GM11168 (cell line): ENCODE data around the gene SLC7A11.

Experiments used
- in situ Hi-C: fragments of 300-500 bp; cut with MboI; formaldehyde crosslinking; loops from one replicate; pipeline ENCODE4 v1.12.0; 2022; ENCODE audit warnings: low sequenced_read_pairs; ENCODE audit not compliant: unreplicated experiment

The SLC7A11 gene

DNA sequence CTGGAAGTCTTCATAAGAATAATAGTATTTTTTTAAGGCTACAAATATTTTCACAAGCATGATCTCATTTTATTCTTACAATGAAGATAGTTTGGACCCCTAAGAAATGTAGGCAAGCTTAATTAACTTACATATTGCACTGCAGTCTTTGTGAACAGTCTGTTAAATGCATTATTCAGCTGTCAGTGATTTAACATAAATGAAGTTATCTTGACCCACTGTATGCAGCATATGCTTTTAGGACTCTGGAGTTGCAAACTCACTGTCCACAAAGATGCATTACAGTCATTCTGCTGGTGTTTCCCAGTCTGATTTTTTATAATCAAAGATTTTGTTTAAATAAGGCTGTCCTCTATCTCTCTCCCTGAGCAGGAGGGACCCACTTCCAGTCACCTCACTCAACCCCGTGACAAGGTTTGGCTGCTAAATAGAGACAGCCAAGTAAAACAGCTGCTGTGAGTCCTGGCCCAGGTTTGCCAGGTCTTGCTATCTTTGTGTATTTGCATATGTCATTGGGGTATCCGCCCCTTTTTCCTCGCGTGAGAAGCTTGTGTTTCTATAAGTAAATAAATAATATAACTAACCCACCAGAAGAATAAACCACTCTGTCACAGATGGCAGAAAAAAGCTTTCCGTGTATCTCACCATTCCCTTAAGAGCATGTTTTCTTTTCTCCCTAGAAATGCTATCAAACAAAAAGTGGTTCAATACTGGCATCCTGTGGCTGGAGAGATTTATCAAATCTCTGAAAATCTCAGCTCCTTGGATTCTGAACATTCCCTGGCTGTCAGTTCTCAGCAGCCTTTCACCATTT is 67.0 kb downstream of the SLC7A11 start:
- in situ Hi-C loops, result no loop called here

DNA sequence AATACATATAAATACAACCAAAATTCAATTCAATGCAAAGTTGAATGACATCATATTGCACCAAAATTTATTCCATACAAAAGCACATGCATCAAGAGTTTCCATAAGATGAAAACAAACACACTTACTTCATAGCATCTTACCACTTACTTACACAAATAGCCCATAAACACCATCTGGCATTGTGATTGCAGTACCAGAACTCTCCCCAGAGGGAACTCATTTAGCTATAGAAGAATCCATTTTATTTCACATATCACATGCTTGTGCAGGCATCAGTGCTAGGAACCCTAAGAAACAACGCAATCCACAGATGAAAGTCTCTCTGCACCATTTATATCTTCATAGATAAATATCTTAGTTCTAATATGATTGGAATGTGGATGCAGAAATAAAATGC is 77.9 kb downstream of the SLC7A11 start:
- in situ Hi-C loops, result no loop called here

DNA sequence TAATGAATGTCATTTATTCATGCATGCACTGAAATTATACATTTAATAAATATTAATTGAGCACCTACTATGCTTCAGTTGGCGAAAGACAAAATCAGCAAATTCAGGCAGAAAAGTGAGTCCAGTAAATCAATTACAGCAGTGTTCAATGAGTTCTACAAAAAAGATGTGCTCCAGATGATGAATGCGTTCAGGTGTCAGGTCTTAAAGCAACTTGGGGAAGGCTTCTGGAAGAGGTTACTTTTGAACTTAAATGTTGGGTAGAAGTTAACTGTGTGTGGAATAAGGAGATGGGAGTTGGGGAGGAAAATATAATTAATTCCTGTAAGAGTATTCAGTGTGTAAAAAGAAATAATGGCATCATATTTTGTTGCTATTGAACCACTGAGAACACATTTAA is 79.0 kb downstream of the SLC7A11 start:
- in situ Hi-C loops, result no loop called here

DNA sequence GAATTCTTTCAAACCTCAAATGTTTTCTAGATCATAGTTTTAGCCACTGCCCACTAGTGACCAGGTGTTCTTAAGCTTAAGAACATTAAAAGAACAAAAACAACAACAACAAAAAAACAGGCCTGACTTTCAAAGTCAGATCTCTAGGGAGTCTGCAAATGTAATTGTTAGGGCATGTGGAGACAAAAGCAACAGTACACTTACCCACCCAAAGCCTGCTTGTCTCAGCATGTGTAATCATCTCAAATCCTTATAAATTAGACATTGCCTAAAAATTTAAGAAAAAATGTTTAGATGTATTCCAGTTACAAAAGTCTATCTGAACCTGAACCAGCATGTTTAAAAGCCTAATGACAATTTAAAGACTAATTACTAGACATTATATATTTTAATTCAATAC is 79.9 kb downstream of the SLC7A11 start:
- in situ Hi-C loops, result no loop called here

DNA sequence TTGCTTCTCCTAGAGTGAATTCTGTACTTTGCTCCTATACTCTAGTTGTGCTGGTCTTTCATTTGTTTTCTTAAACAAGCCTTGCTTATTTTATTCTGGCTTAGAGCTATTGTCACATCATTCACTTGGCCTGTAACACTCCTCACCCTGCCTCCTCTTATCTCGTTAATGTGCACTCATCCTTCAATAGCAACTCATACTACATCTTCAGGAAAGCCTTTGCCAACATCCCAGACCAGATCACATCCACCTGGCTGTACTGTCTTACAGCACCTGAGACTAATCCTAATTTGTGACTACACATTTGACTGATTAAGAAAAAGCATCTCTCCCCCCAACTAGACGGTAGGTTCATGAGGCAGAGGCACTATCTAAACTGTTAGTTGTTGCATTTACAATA is 80.8 kb downstream of the SLC7A11 start:
- in situ Hi-C loops, result no loop called here

DNA sequence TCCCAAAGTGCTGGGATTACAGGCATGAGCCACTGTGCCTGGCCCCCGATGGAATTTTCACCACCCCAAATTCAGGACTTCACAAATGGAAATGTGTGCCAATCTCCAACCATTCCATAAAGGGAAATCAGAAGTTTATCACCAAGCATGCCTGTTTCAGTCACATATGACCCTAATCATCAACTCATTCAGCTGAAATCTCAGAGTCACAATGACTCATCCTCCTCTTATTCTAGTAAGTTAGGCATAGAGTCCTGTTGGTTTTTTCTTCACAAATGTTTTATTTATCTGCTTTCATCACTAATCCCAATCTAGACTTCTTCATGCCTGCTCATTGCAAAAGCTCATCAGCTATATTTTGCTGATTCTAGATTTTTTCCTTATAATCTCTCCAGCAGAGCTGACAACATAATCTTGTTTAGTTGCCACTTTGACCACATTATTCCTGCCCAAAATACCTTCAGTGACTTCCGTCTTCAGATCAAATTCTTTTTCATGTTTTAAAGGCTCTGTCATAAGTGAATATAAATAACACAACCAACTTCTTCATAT is 83.3 kb downstream of the SLC7A11 start:
- in situ Hi-C loops, result no loop called here

DNA sequence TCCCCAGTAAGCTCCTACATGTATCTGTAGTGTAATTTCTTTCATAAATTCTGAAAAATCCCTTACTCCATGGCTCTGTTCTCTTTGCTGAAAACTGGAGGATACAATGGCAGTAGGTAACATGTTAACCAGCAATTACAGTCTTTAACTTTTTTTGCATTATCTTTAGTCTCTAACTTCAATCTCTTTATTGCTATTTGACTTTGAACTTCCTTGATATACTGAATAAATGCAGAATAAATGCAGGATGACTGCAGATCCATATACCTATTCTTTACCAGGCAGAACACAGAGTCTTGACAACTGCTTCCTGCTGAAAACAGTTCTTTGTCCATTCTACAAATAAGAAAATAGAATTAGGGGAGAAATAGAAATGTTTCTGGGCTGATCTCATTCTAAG is 101.3 kb downstream of the SLC7A11 start:
- in situ Hi-C loops, result no loop called here

DNA sequence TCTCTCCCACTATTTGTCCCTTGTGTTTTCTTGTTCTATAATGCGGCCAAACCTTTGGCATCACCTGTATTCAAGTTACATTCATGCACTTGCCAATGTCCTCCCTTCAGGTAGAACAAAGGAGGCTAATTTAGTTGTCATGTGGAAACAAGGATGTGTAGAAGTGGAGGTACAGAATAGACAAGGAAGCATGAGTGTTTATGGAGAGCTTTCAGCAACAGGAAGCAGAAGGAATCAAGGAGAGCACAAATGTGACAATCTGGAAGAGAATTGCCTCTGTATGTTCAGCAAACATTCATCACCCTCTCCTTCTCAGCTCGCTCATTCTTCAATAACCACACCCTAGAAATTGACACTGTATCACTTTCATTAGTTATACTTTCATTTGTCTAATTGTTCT is 103.4 kb downstream of the SLC7A11 start:
- in situ Hi-C loops, result no loop called here

DNA sequence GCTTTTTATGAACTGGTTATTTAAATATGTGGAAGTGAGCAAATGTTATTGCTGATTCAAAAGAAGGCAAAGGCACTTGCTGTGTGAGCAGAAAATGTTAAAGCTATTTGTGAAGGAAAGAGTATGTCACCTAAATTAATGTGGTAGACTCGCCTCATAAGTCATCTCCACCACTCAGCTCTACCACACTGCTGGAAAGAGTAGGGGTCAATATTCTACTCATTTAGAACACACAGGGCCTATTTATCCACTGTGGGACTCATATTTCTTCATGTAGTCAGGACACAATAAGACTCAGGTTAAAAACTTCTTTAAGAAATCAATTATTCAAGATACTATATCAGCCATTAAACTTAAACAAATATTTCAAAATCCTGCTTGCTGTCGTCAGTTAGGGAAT is 106.5 kb downstream of the SLC7A11 start:
- in situ Hi-C loops, result no loop called here

DNA sequence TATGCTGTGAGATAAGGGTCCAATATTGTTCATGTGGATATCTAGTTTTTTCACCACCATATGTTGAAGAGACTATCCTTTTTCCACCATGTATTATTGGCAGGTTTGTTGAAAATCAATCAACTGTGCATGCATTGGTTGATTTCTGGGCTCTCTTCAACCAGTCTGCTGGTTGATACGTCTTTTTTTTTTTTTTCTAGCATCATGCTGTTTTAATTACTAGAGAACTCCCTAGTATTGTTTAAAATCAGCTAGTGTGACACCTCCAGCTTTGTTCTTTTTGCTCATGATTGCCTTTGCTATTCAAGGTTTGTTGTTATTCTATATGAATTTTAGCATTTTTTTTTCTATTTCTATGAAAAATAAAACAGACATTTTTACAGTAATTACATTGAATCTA is 123.9 kb downstream of the SLC7A11 start:
- in situ Hi-C loops, result no loop called here

DNA sequence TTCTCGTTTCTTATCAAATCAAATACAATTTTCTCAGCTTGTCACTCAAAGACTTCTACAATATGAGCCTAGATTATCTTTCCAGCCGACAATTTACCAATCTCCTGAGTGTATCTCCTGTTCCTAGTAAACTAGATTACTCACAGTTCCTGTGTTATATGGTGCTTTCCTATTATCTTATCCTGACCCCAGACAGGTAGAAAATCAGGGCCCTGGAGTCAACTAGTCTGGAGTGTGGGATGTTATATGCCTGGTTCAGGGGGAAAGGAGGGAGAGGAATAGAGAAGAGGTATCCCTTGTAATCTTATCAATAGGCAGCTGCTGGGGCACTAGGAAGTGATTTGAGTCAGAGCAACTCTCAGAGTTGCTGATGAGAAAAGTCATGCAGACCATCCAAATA is 127.1 kb downstream of the SLC7A11 start:
- in situ Hi-C loops, result no loop called here

DNA sequence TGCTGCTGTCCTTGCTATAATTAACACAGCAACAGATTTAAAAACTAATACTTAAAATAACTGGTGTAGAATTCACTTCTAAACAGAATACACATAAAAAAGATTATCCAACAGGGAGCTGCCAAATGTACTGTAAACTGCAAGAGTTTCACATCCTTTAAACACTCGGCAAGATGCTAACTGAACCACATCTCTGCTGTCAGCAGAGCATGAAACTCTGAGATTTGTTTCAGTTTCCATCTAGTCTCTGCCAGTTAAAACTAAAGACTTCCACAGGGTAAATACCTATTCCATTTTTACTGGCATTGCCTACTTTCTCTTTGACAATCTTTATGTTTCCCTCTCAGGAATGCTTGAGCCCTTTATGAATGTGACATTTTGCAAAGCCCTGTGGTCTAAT is 127.7 kb downstream of the SLC7A11 start:
- in situ Hi-C loops, result no loop called here
